GM19452 (cell line): ENCODE data around the gene TMEM255B.

ENCODE experiments used
- ATAC-seq: cut with Tn5 transposase; IDR thresholded peaks from one replicate; pipeline ENCODE4 v1.9.1; 2021; ENCODE audit not compliant: unreplicated experiment

Gene TMEM255B

DNA sequence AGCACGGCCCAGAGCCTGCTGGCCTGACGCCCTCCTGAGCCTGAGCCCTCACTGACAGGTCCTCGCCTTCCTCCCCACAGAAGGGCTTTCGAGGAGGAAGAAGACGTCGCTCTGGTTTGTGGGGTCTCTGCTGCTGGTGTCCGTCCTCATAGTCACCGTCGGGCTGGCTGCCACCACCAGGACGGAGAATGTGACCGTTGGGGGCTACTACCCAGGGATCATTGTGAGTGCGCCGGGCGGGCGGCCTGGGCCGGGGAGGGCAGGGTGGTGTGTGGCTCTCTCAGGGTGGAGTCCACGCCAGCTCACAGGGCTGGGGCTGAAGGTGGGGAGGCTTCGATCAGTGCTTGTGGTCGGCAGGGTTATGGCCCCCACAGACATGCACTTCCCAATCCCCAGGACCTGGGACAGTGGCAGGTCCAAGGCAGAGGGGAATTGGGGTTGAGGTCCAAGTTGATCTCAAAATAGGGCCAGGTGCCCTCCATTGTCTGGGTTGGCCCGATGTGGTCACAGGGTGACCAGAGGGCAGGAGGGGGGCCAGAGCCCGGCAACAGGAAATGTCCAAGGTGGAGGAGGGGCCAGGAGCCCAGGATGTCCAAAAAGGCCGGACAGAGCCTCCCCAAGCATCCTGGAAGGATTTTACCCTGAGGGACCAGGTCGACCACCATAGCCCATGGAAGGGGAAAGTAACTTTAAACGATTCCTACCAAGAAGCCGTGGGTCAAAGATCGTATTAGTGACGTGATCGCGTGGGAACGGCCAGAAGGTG, 7.2 kb downstream of the TMEM255B start:
- no peak for ATAC-seq

DNA sequence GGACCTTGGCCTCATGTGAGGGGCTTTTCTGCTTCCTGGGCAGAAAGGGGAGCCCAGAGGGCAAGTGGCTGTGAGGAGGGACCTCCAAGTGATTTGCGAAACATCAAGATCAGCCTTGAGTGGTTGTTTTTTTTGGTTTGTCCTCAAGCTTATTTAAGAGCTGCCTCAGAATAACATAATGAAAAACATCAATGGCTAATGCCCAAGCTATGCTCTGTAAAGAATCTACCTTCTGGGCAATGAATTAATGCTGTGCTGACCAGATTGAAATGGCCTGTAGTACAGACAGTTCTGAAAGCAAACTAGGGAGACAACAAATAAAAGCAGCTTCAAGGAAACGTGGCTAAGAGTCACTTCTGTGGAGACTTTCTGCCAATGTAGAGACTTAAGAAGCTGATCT, 8.3 kb downstream of the TMEM255B start:
- ATAC-seq, result no peak

DNA sequence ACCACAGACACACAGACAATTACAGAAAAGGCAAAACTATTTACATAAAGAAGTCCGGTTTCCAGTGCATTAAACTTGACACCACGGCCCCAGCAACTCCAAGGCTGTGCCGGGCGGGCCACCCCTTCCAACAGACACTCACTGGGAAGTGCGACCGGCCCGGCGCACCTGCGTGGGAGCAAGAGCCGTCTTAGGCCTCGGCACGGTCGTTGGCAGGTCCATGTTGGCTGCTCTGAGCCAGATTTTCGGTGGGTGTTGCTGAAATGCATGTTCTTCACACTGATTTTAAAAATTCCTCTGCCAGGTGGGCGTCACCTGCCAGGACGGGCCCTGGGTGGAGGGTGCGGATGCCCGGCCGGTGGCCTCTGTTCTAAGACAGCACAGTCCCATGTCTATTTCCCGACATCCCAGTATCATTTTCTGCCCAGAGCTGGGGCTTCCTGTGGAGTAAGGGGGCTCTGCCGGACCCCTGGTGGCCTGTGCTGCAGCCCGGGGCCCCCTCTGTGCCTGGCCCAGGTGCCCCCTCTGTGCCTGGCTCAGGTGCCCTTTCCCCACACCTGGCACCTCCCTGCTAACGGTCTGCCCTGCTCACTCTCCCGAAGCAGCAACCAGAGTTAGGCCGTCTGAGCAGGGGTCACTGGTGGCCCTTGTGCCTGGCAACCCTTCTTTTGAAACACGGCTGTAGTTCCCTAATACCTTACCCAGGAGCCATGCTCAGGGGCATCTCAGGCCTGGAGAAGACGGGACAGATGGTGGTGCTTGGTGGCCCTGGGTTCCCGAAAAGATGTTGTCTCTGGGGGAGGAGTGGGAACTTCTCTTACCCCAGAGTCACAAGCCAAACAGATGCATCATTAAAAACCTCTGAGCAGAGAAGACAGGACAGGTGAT, 9.2 kb downstream of the TMEM255B start:
- no peak for ATAC-seq

GRCh38 chr13:113769106-113769505, 10.1 kb downstream of the TMEM255B start:
- ATAC-seq, result no peak

- ATAC-seq, result no peak
Observed at GRCh38 chr13:113769881-113770280, 10.9 kb downstream of the TMEM255B start.

DNA sequence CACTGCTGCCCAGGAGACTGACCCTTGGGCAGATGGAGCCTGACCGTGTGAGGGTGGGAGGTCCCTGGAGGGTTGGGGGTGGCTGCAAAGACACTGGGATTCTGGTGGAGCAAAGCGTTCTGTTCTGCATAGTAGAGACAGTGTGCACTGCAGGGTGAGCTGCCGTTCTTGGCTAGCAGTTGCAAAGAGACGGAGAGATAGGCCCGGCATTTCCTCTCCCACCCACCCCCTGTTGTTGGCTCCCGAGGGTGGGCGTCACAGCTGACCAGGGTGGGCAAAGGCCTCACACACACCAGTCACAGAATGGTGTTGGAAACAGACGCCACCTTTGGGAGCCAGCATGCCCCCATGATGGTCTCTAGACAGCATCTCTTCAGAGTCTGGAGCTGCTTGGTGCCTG, 11.4 kb downstream of the TMEM255B start:
- ATAC-seq, result no peak

- no peak for ATAC-seq
Observed at GRCh38 chr13:113770937-113771336, 11.9 kb downstream of the TMEM255B start.

GRCh38 chr13:113771709-113772331, 12.8 kb downstream of the TMEM255B start:
- no peak for ATAC-seq

DNA sequence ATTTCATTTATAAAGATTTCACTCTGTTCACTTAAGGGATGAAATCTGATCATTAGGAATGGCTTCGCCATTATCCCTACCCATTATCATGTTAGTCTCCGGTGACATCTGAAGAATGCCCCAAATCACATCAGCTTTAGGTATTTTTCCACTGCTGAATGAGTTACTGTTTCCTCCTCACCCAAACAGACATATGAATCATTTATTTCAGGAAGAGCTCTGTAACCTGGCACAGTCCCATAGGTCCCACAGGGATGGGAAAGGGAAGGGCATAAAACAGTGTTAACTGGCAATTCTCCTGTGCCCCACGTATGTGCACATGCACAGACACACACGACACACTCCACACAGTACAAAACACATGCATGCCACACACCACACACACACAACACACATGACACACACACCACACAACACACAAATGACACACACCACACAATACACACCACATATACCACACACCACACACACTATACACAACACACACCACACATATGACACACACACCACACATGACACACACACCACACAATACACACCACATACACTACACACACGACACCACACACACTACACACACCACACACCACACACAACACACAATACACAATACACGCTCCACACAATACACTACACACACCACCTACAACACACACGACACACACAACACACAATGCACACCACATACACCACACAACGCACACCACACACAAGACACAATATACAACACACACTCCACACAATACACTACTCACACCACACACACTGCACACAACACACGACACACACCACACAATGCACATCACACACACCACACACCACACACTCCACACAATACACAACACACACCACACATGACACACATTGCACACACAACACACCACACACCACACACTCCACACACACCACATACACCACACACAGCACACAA, 15.4 kb downstream of the TMEM255B start:
- no peak for ATAC-seq

DNA sequence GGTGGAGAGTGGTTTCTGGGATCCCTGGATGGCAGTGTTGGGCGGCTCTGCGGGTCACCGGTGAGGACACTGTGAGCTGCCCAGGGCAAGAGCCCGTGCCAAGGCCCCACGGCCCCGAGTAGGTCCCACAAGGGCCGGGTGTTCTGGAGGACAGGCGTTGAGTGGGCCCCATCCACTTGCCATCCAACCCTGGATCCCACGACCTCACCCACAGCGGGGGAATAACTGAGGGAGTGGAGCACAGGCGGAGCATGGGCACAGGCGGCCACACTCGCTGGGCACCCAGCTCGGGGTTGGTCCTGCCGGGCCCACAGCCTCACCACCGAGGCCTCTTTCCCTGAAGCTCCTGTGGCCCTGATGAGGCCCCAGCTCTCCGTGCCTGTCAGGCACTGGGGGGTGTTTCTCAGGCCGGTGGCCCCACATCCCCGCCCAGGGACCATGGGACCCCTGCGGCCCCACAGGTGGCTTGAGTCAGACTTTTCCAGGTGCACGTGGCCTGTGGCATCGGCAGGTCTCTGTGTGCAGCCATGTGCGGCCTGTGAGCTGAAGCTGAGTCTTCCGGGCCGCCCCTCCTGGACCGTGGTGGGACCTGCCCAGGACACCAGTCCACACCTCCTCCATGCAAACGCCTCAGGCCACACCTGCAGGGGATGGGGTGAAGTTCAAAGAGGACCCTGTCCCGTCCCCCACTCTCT, 16.6 kb downstream of the TMEM255B start:
- ATAC-seq, result no peak

- ATAC-seq, result no peak
Observed at GRCh38 chr13:113776231-113777125, 17.5 kb downstream of the TMEM255B start.

DNA sequence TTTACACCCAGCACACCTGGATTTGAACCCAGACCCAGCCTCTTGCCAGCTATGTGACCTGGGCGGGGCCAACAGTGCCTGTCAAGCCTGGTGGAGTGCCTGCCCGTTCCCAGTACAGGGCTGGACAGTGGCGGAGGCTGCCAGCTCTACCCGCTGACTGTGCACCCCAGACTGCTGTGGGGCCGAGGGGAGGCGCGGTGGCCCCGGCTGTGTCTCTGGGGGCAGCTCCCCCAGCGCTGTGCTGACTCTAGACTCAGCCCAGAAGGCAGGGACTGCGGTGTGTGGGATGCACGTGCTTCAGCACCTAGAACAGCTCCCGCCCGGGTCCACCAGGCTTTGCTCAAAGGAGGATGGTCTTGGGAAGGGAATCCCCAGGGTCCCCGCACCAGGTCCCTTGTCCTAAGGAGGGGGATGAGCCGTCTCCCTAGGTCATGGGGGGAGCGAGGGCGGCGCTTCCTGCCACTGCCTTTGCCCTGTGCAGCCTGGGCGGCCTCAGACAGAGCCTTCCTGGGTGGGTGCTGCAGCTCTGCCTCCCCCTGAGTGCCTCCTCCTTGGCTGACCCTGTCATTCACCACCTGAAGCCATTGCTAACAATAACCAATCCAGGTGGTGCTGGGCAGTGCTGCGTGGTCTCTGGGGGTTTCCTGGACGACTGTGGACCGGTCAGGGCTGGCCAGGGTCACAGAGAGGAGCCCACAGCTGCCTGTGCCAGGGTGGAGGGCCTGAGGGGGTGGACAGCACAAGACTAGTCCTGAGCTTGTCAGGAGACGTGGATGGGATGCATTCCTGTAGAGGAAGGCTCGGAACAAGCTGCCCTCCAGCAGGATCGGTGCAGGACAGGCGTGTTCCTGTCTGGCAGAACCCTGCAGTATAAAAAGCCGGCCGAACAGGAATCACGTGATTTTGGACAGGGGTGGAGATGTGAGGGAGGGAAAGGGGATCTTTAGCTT, 18.6 kb downstream of the TMEM255B start:
- no peak for ATAC-seq

DNA sequence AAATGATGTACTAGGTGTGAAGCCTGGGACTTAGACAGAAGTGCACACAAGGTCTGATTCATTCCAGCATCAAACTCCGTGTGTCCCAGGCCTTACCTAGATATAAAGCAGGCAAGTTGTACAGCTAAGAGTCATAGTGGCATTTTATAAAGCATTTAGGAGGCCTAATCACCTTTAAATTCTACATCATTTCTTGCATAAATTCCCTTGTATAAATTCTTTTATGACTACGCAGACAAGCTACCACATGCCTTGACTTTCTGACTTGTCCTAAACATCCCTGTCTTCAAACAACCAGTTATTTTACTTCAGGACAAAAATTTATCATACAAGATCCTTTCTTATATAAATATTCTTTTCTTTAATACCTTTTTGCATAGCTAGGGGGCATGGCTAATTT, 22.5 kb downstream of the TMEM255B start:
- no peak for ATAC-seq

GRCh38 chr13:113782472-113782871, 23.4 kb downstream of the TMEM255B start:
- ATAC-seq, result no peak

- no peak for ATAC-seq
Observed at GRCh38 chr13:113783200-113783881, 24.3 kb downstream of the TMEM255B start.

- ATAC-seq, result no peak
Observed at GRCh38 chr13:113783966-113784644, 25.1 kb downstream of the TMEM255B start.

GRCh38 chr13:113784645-113785024, 25.6 kb downstream of the TMEM255B start:
- no peak for ATAC-seq
